ENCODE results near the gene KLF9.

DNA sequence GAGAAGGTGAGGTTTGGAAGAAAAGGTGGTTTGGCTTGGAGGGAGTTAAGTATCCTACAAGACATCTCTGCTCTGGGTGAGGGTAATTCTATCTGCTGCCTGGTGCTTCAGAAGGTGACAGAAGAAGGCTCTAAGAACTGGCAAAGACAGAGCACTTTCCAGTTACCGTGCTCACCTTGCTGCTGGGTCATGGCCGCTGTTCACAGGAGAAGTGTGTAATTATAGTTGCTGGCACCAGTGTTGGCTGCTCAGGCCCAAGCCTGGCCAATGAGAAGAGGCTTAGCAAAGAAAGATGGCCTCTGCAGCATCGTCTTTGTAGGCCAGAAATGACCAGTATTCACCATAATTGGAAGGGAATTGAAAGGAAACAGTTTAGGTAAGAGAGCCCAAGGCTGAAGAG lies 37.9 kb upstream of the KLF9 start:
- TF ChIP-seq, protein P1, sequence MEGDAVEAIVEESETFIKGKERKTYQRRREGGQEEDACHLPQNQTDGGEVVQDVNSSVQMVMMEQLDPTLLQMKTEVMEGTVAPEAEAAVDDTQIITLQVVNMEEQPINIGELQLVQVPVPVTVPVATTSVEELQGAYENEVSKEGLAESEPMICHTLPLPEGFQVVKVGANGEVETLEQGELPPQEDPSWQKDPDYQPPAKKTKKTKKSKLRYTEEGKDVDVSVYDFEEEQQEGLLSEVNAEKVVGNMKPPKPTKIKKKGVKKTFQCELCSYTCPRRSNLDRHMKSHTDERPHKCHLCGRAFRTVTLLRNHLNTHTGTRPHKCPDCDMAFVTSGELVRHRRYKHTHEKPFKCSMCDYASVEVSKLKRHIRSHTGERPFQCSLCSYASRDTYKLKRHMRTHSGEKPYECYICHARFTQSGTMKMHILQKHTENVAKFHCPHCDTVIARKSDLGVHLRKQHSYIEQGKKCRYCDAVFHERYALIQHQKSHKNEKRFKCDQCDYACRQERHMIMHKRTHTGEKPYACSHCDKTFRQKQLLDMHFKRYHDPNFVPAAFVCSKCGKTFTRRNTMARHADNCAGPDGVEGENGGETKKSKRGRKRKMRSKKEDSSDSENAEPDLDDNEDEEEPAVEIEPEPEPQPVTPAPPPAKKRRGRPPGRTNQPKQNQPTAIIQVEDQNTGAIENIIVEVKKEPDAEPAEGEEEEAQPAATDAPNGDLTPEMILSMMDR (IDR thresholded peaks at IDR 0.05), result no peak
- TF ChIP-seq POLR2A (IDR thresholded peaks at IDR 0.05) (no peak), POLR2AphosphoS5 (IDR thresholded peaks at IDR 0.05) (no peak)
